SK-N-SH treated with all-trans-retinoic acid at 6 μM for 48 hours (cell line): ENCODE measurements around the gene PLEKHG2.

Experiments used
- ATAC-seq: fragments of 200-7000 bp; cut with Tn5 transposase; 3 replicates; pipeline ENCODE4 v1.9.1; 2020; ENCODE audit warnings: mild to moderate bottlenecking, moderate library complexity
- ARNTL ChIP-seq: fragments of 450-650 bp; formaldehyde crosslinking; IDR thresholded peaks from 2 replicates; pipeline ENCODE4 v1.5.0; 2020; ENCODE audit warnings: low read depth, mild to moderate bottlenecking, moderate library complexity, borderline replicate concordance
- BACH2 ChIP-seq: fragments of 250-450 bp; sonication (Bioruptor Pico); IDR thresholded peaks from 2 replicates; pipeline ENCODE4 v1.9.0; 2021; ENCODE audit warnings: mild to moderate bottlenecking, borderline replicate concordance
- CSDC2 ChIP-seq: fragments of 250-450 bp; sonication (Bioruptor Pico); IDR thresholded peaks from 2 replicates; pipeline ENCODE4 v1.5.0; 2020; ENCODE audit warnings: mild to moderate bottlenecking, moderate library complexity
- ESRRG ChIP-seq: fragments of 250-450 bp; sonication (Bioruptor Pico); IDR thresholded peaks from 2 replicates; pipeline ENCODE4 v1.6.1; 2021; ENCODE audit warnings: mild to moderate bottlenecking
- GLIS3 ChIP-seq: fragments of 250-450 bp; sonication (Bioruptor Pico); IDR thresholded peaks from 2 replicates; pipeline ENCODE4 v1.5.0; 2020; ENCODE audit warnings: mild to moderate bottlenecking, moderate library complexity
- ISL1 ChIP-seq: fragments of 250-450 bp; sonication (Bioruptor Pico); IDR thresholded peaks from 2 replicates; pipeline ENCODE4 v2.1.2; 2022; ENCODE audit warnings: mild to moderate bottlenecking, moderate library complexity
- PPARA ChIP-seq: fragments of 250-450 bp; sonication (Bioruptor Pico); IDR thresholded peaks from 2 replicates; pipeline ENCODE4 v1.5.0; 2020; ENCODE audit warnings: mild to moderate bottlenecking, borderline replicate concordance
- RARB ChIP-seq: fragments of 250-450 bp; sonication (Bioruptor Pico); IDR thresholded peaks from 2 replicates; pipeline ENCODE4 v1.8.0; 2021; ENCODE audit warnings: mild to moderate bottlenecking, moderate library complexity
- SNAI2 ChIP-seq: fragments of 250-450 bp; sonication (Bioruptor Pico); IDR thresholded peaks from 2 replicates; pipeline ENCODE4 v1.5.0; 2020; ENCODE audit warnings: mild to moderate bottlenecking, moderate library complexity
- TCF4 ChIP-seq: fragments of 250-450 bp; sonication (Bioruptor Pico); IDR thresholded peaks from 2 replicates; pipeline ENCODE4 v1.8.0; 2021; ENCODE audit warnings: mild to moderate bottlenecking, moderate library complexity, borderline replicate concordance
- TOX ChIP-seq: fragments of 250-450 bp; sonication (Bioruptor Pico); IDR thresholded peaks from 2 replicates; pipeline ENCODE4 v1.8.0; 2021; ENCODE audit warnings: mild to moderate bottlenecking, moderate library complexity, borderline replicate concordance
- ZC3H10 ChIP-seq: fragments of 250-450 bp; sonication (Bioruptor Pico); IDR thresholded peaks from 2 replicates; pipeline ENCODE4 v1.5.1; 2021; ENCODE audit warnings: mild to moderate bottlenecking, moderate library complexity
- ZFP3 ChIP-seq: fragments of 250-450 bp; sonication (Bioruptor Pico); IDR thresholded peaks from 2 replicates; pipeline ENCODE4 v1.5.0; 2020; ENCODE audit warnings: mild to moderate bottlenecking, moderate library complexity
- ZNF8 ChIP-seq: fragments of 450-650 bp; formaldehyde crosslinking; IDR thresholded peaks from 2 replicates; pipeline ENCODE4 v1.5.0; 2020; ENCODE audit warnings: mild to moderate bottlenecking, moderate library complexity
- TF ChIP-seq, protein P1 (sequence below): fragments of 250-450 bp; sonication (Bioruptor Pico); IDR thresholded peaks from 2 replicates; pipeline ENCODE4 v1.5.1; 2021; ENCODE audit warnings: mild to moderate bottlenecking, moderate library complexity
- TF ChIP-seq, protein P2 (sequence below): fragments of 250-450 bp; sonication (Bioruptor Pico); IDR thresholded peaks from 2 replicates; pipeline ENCODE4 v1.8.0; 2020; ENCODE audit warnings: mild to moderate bottlenecking, moderate library complexity, borderline replicate concordance
- TF ChIP-seq, protein P3 (sequence below): fragments of 250-450 bp; sonication (Bioruptor Pico); IDR thresholded peaks from 2 replicates; pipeline ENCODE4 v1.8.0; 2021; ENCODE audit warnings: low read depth, mild to moderate bottlenecking, moderate library complexity, borderline replicate concordance

The PLEKHG2 gene

DNA sequence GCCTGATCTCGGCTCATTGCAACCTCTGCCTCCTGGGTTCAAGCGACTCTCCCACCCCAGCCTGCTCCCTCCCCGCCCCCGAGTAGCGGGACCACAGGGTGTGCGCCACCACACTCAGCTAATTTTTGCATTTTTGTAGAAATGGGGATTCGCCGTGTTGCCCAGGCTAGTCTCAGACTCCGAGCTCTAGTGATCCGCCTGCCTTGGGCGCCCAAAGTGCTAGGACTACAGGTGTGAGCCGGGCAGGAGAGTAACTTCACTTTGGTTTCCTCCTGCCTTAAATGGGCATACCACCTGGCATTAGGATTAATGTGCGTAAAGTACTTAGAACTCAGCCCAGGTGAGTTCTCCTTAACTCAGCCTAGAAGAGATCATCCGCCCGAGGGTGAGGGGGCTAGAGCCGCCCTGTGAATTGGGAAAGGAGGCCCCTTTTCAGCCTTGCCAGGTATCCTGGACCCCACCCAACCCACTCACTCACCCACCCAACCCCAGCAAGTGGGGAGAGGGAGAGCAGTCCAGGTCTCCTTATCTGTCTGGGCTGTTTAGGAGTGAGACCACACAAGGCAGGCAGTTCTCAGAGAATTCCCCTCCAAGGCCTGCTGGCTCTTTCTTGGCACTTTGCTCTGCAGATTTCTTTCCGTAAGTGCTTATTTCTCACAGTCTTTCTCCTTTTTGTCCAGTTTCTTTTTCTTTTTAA lies 7.1 kb upstream of the PLEKHG2 start (continued):
- TF ChIP-seq, protein P1, sequence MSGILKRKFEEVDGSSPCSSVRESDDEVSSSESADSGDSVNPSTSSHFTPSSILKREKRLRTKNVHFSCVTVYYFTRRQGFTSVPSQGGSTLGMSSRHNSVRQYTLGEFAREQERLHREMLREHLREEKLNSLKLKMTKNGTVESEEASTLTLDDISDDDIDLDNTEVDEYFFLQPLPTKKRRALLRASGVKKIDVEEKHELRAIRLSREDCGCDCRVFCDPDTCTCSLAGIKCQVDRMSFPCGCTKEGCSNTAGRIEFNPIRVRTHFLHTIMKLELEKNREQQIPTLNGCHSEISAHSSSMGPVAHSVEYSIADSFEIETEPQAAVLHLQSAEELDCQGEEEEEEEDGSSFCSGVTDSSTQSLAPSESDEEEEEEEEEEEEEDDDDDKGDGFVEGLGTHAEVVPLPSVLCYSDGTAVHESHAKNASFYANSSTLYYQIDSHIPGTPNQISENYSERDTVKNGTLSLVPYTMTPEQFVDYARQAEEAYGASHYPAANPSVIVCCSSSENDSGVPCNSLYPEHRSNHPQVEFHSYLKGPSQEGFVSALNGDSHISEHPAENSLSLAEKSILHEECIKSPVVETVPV (CRISPR knock-in tag), result no peak
- TF ChIP-seq CSDC2 (no peak), ARNTL (no peak), PPARA (CRISPR knock-in tag) (no peak)

DNA sequence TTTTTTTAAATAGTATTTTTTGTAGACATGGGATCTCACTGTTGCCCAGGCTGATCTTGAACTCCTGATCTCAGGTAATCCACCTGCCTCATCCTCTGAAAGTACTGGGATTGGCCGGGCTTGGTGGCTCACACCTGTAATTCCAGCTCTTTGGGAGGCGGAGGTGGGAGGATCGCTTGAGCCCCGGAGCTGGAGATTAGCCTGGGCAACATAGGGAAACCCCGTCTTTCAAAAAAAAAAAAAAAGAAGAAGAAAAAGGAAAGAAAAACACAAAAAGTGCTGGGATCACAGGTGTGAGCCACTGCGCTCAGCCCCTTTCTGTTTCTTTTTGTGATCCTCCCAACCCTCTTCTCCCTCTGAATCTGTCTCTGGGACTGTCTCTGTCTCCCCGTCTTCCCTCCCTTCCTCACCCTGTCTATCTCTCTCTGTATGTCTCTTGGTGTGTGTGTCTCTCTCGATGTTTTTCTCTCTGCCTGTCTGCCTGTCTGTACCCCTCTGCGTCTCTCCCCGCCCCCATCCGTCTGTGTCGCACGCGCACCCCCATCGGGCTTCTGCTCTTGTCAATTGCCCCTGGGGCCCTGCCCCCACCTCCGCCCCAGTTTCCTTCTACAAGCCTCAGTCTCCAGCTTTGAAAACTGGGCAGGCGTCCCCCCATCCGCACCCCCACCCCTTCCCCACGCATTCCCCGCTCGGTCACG lies 6.4 kb upstream of the PLEKHG2 start:
- TF ChIP-seq ARNTL, result no peak
- TF ChIP-seq ZNF8 (CRISPR knock-in tag), result no peak
- ATAC-seq, result no peak

DNA sequence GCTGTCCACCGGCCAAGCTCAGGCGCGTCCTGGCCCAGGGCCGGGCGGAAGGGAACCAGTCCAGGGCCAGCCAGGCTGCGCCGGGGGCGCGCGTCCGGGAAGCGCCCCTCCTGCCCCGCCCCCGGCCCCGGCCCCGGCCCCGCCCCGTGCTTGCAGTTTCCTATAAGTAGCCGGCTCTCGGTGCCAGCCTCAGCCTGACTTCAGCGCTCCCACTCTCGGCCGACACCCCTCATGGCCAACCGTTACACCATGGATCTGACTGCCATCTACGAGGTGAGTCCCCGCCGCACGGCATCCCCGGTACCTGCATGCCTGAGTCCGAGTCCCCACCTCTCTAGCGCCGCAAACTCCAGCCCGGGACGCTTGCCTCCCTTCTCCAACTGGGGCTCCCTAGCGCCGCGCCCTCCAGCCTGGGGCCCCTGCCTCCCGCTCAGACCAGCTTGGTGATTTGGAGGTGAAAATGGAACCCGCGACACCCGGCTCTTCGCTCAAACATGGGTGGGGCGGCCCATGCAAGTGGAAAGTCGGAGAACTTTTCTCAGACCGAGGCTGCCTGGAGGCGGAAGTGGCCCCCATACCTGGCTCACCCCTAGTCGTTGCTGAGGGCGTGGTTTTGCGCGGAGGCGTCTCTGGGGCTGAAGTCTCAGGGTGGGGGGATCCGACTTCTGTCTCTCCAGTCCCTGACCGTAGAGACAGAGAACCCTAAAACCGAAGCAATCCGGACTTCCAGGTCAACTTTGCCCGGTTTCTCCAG lies 5.6 kb upstream of the PLEKHG2 start, which contains the start of gene ZFP36:
TSS of gene ZFP36 (plus strand) at position 192 of the 754 bp plus-strand sequence. CDS start at position 250, 58 bp downstream.
- ATAC-seq, result peak; percentile 24
- TF ChIP-seq TOX (CRISPR knock-in tag) (peak; percentile 32; the same call in 1 of the 2 replicates), ZC3H10 (peak; percentile 47; the same call in 1 of the 2 replicates), PPARA (CRISPR knock-in tag) (no peak), ISL1 (CRISPR knock-in tag) (no peak), SNAI2 (CRISPR knock-in tag) (no peak), RARB (peak; percentile 53; the same call in 1 of the 2 replicates)
- TF ChIP-seq, protein P2, sequence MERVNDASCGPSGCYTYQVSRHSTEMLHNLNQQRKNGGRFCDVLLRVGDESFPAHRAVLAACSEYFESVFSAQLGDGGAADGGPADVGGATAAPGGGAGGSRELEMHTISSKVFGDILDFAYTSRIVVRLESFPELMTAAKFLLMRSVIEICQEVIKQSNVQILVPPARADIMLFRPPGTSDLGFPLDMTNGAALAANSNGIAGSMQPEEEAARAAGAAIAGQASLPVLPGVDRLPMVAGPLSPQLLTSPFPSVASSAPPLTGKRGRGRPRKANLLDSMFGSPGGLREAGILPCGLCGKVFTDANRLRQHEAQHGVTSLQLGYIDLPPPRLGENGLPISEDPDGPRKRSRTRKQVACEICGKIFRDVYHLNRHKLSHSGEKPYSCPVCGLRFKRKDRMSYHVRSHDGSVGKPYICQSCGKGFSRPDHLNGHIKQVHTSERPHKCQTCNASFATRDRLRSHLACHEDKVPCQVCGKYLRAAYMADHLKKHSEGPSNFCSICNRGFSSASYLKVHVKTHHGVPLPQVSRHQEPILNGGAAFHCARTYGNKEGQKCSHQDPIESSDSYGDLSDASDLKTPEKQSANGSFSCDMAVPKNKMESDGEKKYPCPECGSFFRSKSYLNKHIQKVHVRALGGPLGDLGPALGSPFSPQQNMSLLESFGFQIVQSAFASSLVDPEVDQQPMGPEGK (CRISPR knock-in tag), result peak; percentile 57; the same call in 1 of the 2 replicates

DNA sequence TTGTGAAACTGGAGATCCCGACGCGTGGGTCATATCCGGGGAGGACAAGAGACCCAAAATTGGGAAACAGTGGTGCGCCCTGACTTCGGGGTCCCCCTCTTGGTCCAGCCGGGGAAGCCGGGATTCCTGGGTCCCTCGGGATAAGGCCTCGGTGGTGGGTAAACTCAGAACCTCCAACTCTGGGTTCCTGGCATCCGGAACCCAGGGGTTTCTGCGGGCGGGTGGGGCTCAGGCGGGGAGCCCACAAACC lies 5.1 kb upstream of the PLEKHG2 start:
- TF ChIP-seq GLIS3 (CRISPR knock-in tag) (no peak), TCF4 (CRISPR knock-in tag) (no peak), ESRRG (CRISPR knock-in tag) (no peak), BACH2 (CRISPR knock-in tag) (no peak), ZC3H10 (no peak), TOX (CRISPR knock-in tag) (no peak), SNAI2 (CRISPR knock-in tag) (no peak), ZFP3 (CRISPR knock-in tag) (no peak)
- TF ChIP-seq, protein P2 (CRISPR knock-in tag), result no peak
- TF ChIP-seq, protein P1 (CRISPR knock-in tag), result no peak
- TF ChIP-seq, protein P3, sequence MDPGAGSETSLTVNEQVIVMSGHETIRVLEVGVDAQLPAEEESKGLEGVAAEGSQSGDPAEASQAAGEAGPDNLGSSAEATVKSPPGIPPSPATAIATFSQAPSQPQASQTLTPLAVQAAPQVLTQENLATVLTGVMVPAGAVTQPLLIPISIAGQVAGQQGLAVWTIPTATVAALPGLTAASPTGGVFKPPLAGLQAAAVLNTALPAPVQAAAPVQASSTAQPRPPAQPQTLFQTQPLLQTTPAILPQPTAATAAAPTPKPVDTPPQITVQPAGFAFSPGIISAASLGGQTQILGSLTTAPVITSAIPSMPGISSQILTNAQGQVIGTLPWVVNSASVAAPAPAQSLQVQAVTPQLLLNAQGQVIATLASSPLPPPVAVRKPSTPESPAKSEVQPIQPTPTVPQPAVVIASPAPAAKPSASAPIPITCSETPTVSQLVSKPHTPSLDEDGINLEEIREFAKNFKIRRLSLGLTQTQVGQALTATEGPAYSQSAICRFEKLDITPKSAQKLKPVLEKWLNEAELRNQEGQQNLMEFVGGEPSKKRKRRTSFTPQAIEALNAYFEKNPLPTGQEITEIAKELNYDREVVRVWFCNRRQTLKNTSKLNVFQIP (CRISPR knock-in tag), result no peak
- ATAC-seq, result no peak
